HEK293 (cell line): Measurements from ENCODE around the gene MAML3.

Source experiments
- CTCF ChIA-PET: fragments of 350-600 bp; formaldehyde crosslinking; extraction: SDS; loops from one replicate; lab custom pipeline; 2021; ENCODE audit warnings: antibody characterized with exemption; lab: Yijun Ruan, JAX
- POLR2A ChIA-PET: fragments of 300-600 bp; formaldehyde crosslinking; extraction: SDS; loops from one replicate; lab custom pipeline; 2020; ENCODE audit warnings: antibody characterized with exemption, inconsistent platforms; lab: Yijun Ruan, JAX
- H3K27ac ChIP-seq: fragments of 200-500 bp; sonication (Bioruptor generic); 2 replicates; pipeline ENCODE4 v1.5.1; 2014; ENCODE audit warnings: low read depth, low read length, control low read depth, inconsistent platforms; ENCODE audit errors: extremely low read depth
- H3K36me3 ChIP-seq, 2 experiments: fragments of 200-500 bp in 1 of 2; sonication (Bioruptor generic) in 1 of 2; 1 replicate in 1 of 2; 2 replicates in 1 of 2; pipeline ENCODE4 v1.5.1; 2014 to 2017; ENCODE audit warnings: inconsistent platforms in 2 of 2, low read length in 2 of 2; ENCODE audit not compliant: control insufficient read depth in 2 of 2, insufficient read depth in 1 of 2
- H3K4me1 ChIP-seq: fragments of 200-500 bp; sonication (Bioruptor generic); 2 replicates; pipeline ENCODE4 v1.5.1; 2014; ENCODE audit warnings: mild to moderate bottlenecking, low read length, inconsistent platforms; ENCODE audit not compliant: control insufficient read depth, insufficient read depth
- H3K4me3 ChIP-seq: 2 replicates; pipeline ENCODE4 v1.5.1; 2011; ENCODE audit warnings: low read depth, mild to moderate bottlenecking, control low read depth, low read length, moderate library complexity
- H3K9me3 ChIP-seq: fragments of 200-500 bp; sonication (Bioruptor generic); 2 replicates; pipeline ENCODE4 v1.5.1; 2014; ENCODE audit warnings: low read depth, low read length, inconsistent platforms; ENCODE audit not compliant: control insufficient read depth, insufficient read depth
- GFI1B ChIP-seq: fragments of 450-650 bp; formaldehyde crosslinking; IDR thresholded peaks from 2 replicates; pipeline ENCODE4 v1.5.1; 2016; ENCODE audit warnings: missing biosample characterization, missing genetic modification characterization
- KLF9 ChIP-seq: fragments of 450-650 bp; formaldehyde crosslinking; IDR thresholded peaks from 2 replicates; pipeline ENCODE4 v1.5.1; 2016; ENCODE audit warnings: missing biosample characterization, missing genetic modification characterization, low read depth
- MZF1 ChIP-seq: fragments of 450-650 bp; formaldehyde crosslinking; IDR thresholded peaks from 2 replicates; pipeline ENCODE4 v1.5.1; 2017; ENCODE audit warnings: missing biosample characterization, missing genetic modification characterization, borderline replicate concordance
- SETDB1 ChIP-seq: IDR thresholded peaks from one replicate; pipeline ENCODE4 v1.6.1; 2017; ENCODE audit warnings: mild to moderate bottlenecking, low read length, moderate library complexity, mixed read lengths; ENCODE audit not compliant: insufficient read length
- ZBTB10 ChIP-seq: fragments of 450-650 bp; formaldehyde crosslinking; IDR thresholded peaks from 2 replicates; pipeline ENCODE4 v1.5.1; 2016; ENCODE audit warnings: missing biosample characterization, missing genetic modification characterization
- ZBTB21 ChIP-seq: fragments of 450-650 bp; formaldehyde crosslinking; IDR thresholded peaks from 2 replicates; pipeline ENCODE4 v1.5.1; 2017; ENCODE audit warnings: missing biosample characterization, missing genetic modification characterization
- ZBTB48 ChIP-seq: fragments of 450-650 bp; formaldehyde crosslinking; IDR thresholded peaks from 2 replicates; pipeline ENCODE4 v1.5.1; 2016; ENCODE audit warnings: missing biosample characterization, missing genetic modification characterization
- ZFP69B ChIP-seq: fragments of 450-650 bp; formaldehyde crosslinking; IDR thresholded peaks from 2 replicates; pipeline ENCODE4 v1.5.1; 2016; ENCODE audit warnings: missing biosample characterization, missing genetic modification characterization
- ZNF10 ChIP-seq: fragments of 450-650 bp; formaldehyde crosslinking; IDR thresholded peaks from 2 replicates; pipeline ENCODE4 v1.5.1; 2017; ENCODE audit warnings: missing biosample characterization, missing genetic modification characterization
- ZNF221 ChIP-seq: fragments of 450-650 bp; formaldehyde crosslinking; IDR thresholded peaks from 2 replicates; pipeline ENCODE4 v1.5.1; 2017; ENCODE audit warnings: missing biosample characterization, missing genetic modification characterization, borderline replicate concordance
- ZNF37A ChIP-seq: fragments of 450-650 bp; IDR thresholded peaks from 2 replicates; pipeline ENCODE4 v1.5.1; 2018; ENCODE audit warnings: missing biosample characterization, missing genetic modification characterization
- ZNF654 ChIP-seq: fragments of 450-650 bp; formaldehyde crosslinking; IDR thresholded peaks from 2 replicates; pipeline ENCODE4 v1.5.1; 2016; ENCODE audit warnings: low read depth, missing biosample characterization, missing genetic modification characterization
- ZNF658 ChIP-seq: fragments of 450-650 bp; formaldehyde crosslinking; IDR thresholded peaks from 2 replicates; pipeline ENCODE4; 2016; ENCODE audit warnings: missing biosample characterization, missing genetic modification characterization
- TF ChIP-seq, protein P1 (sequence below): fragments of 450-650 bp; formaldehyde crosslinking; IDR thresholded peaks from 2 replicates; pipeline ENCODE4 v1.5.1; 2016; ENCODE audit warnings: missing biosample characterization, missing genetic modification characterization
- TF ChIP-seq, protein P2 (sequence below): fragments of 450-650 bp; formaldehyde crosslinking; IDR thresholded peaks from 2 replicates; pipeline ENCODE4 v1.5.1; 2017; ENCODE audit warnings: missing biosample characterization, missing genetic modification characterization
- TF ChIP-seq, protein P3 (sequence below): fragments of 450-650 bp; formaldehyde crosslinking; IDR thresholded peaks from 2 replicates; pipeline ENCODE4 v1.5.1; 2017; ENCODE audit warnings: missing biosample characterization, missing genetic modification characterization

Gene MAML3

DNA sequence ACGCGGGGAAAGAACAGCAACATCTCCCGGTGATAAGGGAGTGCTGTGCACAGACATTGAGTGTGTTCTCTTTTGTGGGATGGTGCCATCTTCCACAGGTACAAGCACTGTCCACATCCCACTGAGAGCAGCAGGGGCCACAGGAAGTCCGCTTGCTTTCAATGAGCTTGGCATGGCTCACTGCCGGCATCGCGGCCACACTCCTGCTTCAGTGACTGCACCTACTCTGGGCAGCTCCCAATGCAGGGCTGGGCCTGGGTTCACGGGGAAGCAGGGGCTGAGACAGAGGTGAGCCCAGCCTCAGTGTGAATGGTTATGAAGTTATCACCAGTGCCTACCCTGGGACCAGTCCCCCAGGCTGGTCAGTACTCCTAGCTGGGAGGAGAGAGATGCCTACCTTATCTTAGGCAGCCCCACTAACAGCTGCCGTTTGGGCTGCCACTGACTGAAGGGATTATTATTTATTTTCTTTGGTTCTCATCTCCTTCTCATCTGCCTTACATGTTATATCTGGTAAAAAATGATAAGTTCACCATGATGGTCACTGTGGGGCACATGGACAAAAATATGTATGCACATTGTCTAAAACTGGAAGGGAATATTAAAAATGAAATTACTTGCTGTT, 389.2 kb downstream of the MAML3 start:
- no peaks in the 10 kb centered on the region for H3K9me3 ChIP-seq
- CTCF ChIA-PET: no interaction called here
- H3K27ac ChIP-seq: no peak overlapping the region
- TF ChIP-seq KLF9 (tag by site-specific recombination): no peak
- no peak for TF ChIP-seq ZNF654 (tag by site-specific recombination)
- no peak for TF ChIP-seq ZNF658 (tag by site-specific recombination)
- TF ChIP-seq, protein P1, sequence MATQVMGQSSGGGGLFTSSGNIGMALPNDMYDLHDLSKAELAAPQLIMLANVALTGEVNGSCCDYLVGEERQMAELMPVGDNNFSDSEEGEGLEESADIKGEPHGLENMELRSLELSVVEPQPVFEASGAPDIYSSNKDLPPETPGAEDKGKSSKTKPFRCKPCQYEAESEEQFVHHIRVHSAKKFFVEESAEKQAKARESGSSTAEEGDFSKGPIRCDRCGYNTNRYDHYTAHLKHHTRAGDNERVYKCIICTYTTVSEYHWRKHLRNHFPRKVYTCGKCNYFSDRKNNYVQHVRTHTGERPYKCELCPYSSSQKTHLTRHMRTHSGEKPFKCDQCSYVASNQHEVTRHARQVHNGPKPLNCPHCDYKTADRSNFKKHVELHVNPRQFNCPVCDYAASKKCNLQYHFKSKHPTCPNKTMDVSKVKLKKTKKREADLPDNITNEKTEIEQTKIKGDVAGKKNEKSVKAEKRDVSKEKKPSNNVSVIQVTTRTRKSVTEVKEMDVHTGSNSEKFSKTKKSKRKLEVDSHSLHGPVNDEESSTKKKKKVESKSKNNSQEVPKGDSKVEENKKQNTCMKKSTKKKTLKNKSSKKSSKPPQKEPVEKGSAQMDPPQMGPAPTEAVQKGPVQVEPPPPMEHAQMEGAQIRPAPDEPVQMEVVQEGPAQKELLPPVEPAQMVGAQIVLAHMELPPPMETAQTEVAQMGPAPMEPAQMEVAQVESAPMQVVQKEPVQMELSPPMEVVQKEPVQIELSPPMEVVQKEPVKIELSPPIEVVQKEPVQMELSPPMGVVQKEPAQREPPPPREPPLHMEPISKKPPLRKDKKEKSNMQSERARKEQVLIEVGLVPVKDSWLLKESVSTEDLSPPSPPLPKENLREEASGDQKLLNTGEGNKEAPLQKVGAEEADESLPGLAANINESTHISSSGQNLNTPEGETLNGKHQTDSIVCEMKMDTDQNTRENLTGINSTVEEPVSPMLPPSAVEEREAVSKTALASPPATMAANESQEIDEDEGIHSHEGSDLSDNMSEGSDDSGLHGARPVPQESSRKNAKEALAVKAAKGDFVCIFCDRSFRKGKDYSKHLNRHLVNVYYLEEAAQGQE (tag by site-specific recombination): no peak
- no peak for TF ChIP-seq ZBTB10 (tag by site-specific recombination)
- no peak for TF ChIP-seq MZF1
- no peak for TF ChIP-seq ZBTB48
- no peak for TF ChIP-seq ZBTB21 (tag by site-specific recombination)
- TF ChIP-seq GFI1B (tag by site-specific recombination): no peak
- TF ChIP-seq, protein P2, sequence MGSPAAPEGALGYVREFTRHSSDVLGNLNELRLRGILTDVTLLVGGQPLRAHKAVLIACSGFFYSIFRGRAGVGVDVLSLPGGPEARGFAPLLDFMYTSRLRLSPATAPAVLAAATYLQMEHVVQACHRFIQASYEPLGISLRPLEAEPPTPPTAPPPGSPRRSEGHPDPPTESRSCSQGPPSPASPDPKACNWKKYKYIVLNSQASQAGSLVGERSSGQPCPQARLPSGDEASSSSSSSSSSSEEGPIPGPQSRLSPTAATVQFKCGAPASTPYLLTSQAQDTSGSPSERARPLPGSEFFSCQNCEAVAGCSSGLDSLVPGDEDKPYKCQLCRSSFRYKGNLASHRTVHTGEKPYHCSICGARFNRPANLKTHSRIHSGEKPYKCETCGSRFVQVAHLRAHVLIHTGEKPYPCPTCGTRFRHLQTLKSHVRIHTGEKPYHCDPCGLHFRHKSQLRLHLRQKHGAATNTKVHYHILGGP: no peak
- no peak for TF ChIP-seq SETDB1
- no peak for TF ChIP-seq ZFP69B (tag by site-specific recombination)
- no peak for TF ChIP-seq ZNF37A (tag by site-specific recombination)
- TF ChIP-seq, protein P3, sequence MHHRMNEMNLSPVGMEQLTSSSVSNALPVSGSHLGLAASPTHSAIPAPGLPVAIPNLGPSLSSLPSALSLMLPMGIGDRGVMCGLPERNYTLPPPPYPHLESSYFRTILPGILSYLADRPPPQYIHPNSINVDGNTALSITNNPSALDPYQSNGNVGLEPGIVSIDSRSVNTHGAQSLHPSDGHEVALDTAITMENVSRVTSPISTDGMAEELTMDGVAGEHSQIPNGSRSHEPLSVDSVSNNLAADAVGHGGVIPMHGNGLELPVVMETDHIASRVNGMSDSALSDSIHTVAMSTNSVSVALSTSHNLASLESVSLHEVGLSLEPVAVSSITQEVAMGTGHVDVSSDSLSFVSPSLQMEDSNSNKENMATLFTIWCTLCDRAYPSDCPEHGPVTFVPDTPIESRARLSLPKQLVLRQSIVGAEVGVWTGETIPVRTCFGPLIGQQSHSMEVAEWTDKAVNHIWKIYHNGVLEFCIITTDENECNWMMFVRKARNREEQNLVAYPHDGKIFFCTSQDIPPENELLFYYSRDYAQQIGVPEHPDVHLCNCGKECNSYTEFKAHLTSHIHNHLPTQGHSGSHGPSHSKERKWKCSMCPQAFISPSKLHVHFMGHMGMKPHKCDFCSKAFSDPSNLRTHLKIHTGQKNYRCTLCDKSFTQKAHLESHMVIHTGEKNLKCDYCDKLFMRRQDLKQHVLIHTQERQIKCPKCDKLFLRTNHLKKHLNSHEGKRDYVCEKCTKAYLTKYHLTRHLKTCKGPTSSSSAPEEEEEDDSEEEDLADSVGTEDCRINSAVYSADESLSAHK (tag by site-specific recombination): no peak
- TF ChIP-seq ZNF10: no peak
- TF ChIP-seq ZNF221: no peak
- TF ChIP-seq, all 188 proteins: peak for 0
- POLR2A ChIA-PET: interaction anchor here (0.5 kb wide), 1 partner anchor 759 kb away, joined by 3 read pairs; no protein-coding TSS in a partner anchor
- peaks cover 5% of the 10 kb centered on the region; the same call in 1 of the 2 replicates for H3K4me1 ChIP-seq
- no peak overlapping the region for H3K4me3 ChIP-seq
- no peaks in the 10 kb centered on the region for H3K36me3 ChIP-seq
